ENCODE results near the gene LGALS3.

Gene LGALS3

GRCh38 chr14:55138091-55138490 is 9.0 kb downstream of the LGALS3 start:
- DNase-seq (ENCODE audit: low read depth, low spot score) = no peak
- in situ Hi-C loops (cut with HindIII; ENCODE audit: low sequenced_read_pairs) = no loop called here
- peak; percentile 38 for TF ChIP-seq CTCF (IDR thresholded peaks at IDR 0.05; ENCODE audit: low read depth, low read length)

GRCh38 chr14:55139141-55139540 is 10.1 kb downstream of the LGALS3 start:
- DNase-seq (ENCODE audit: low read depth, low spot score) = no peak
- in situ Hi-C loops (cut with HindIII; ENCODE audit: low sequenced_read_pairs) = no loop called here

More at GRCh38 chr14:55138091-55138490, 9.0 kb downstream of the LGALS3 start:
- H3K4me3 ChIP-seq (ENCODE audit: low read depth, low read length) = no peak overlapping the region

DNA sequence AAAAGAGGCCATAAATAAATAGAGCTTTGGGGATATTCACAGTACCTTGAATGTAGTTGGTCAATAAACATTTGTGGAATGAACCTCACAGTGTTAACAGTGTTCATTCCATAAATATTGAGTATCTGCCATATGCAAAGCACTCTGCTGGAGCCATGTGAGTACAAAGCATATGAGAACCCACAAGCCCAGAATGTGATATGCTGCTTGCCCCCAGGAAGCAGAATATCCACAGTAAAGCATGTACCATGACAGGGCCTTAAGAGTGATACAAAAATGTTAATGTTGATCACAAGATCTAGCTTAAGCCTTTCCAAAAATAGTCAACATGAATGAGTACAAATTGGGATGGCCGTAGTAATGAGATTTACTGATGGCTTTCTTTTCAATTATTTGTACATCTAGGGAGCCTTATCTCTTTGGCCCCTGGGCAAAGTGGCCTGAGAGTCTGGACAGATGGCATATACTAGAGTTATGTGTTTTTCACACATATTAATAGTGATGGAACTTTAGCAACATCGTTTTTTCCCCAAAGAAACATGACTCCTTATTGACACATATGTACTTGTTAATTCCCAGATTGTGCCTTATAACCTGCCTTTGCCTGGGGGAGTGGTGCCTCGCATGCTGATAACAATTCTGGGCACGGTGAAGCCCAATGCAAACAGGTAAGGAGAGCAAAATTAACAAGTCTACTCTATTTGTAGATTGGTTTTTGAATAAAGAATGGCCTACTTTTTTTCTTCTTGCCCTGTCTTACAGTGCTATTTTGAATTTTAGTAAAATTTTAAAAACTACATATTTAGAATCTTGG is 10.9 kb downstream of the LGALS3 start:
- no peak for DNase-seq (ENCODE audit: low read depth, low spot score)
- TF ChIP-seq CTCF (IDR thresholded peaks at IDR 0.05; ENCODE audit: low read depth, low read length) = no peak
- in situ Hi-C loops (cut with HindIII; ENCODE audit: low sequenced_read_pairs) = no loop called here
- no peak overlapping the region for H3K4me3 ChIP-seq (ENCODE audit: low read depth, low read length)

More at GRCh38 chr14:55139141-55139540, 10.1 kb downstream of the LGALS3 start:
- H3K4me3 ChIP-seq (ENCODE audit: low read depth, low read length) = no peak overlapping the region
- TF ChIP-seq CTCF (IDR thresholded peaks at IDR 0.05; ENCODE audit: low read depth, low read length) = no peak

GRCh38 chr14:55141825-55142224 is 12.8 kb downstream of the LGALS3 start:
- H3K4me3 ChIP-seq (ENCODE audit: low read depth, low read length) = no peak overlapping the region
- in situ Hi-C loops (cut with HindIII; ENCODE audit: low sequenced_read_pairs) = no loop called here
- no peak for TF ChIP-seq CTCF (IDR thresholded peaks at IDR 0.05; ENCODE audit: low read depth, low read length)
- no peak for DNase-seq (ENCODE audit: low read depth, low spot score)

GRCh38 chr14:55142466-55142865 is 13.4 kb downstream of the LGALS3 start:
- TF ChIP-seq CTCF (IDR thresholded peaks at IDR 0.05; ENCODE audit: low read depth, low read length) = no peak
- in situ Hi-C loops (cut with HindIII; ENCODE audit: low sequenced_read_pairs) = no loop called here
- H3K4me3 ChIP-seq (ENCODE audit: low read depth, low read length) = no peak overlapping the region
- DNase-seq (ENCODE audit: low read depth, low spot score) = no peak

DNA sequence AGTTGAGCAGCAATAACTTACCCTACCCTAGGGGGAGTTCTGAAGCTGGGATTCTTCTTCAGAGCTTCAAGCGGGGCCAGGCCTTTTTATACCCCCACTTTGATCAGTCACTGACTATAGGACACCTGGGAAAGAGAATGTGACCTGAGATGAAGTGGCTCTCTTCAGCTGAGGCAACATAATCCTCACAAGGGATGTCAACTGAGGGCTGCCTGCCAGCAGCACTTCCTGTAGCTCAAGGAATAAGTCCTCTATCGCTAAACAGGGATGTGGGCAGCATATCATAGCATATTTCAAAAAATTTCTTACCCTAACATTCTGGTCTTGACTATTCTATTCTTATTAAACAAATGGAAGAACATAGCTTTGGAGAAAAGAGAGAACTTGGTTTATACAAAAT is 17.4 kb downstream of the LGALS3 start:
- no peak overlapping the region for H3K4me3 ChIP-seq (ENCODE audit: low read depth, low read length)
- in situ Hi-C loops (cut with HindIII; ENCODE audit: low sequenced_read_pairs) = no loop called here
- DNase-seq (ENCODE audit: low read depth, low spot score) = no peak
- TF ChIP-seq CTCF (IDR thresholded peaks at IDR 0.05; ENCODE audit: low read depth, low read length) = no peak
